Measurements from ENCODE around the gene SIRPG.

Gene SIRPG

DNA sequence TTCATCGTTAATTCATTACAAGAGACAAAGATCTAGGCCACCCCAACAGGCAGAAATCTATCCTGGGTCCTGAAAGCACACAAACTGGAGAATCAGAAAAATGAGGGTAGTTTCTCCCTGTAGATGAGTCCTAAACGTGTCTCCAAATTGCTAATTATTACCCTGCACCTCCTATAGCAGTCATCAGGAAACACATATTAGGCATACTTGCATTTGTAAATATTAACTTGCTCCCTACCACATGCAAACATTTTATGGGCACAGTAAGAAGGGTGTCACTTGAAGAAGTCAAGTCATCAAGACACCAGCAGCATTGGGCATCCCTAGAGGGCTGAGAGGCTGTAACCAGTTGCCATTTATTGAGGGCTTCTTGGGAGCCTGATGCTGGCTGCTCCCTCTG lies 19.8 kb downstream of the SIRPG start:
- DNase-seq (ENCODE audit: extremely low read depth, low read depth) = no peak
- TF ChIP-seq, protein P1, sequence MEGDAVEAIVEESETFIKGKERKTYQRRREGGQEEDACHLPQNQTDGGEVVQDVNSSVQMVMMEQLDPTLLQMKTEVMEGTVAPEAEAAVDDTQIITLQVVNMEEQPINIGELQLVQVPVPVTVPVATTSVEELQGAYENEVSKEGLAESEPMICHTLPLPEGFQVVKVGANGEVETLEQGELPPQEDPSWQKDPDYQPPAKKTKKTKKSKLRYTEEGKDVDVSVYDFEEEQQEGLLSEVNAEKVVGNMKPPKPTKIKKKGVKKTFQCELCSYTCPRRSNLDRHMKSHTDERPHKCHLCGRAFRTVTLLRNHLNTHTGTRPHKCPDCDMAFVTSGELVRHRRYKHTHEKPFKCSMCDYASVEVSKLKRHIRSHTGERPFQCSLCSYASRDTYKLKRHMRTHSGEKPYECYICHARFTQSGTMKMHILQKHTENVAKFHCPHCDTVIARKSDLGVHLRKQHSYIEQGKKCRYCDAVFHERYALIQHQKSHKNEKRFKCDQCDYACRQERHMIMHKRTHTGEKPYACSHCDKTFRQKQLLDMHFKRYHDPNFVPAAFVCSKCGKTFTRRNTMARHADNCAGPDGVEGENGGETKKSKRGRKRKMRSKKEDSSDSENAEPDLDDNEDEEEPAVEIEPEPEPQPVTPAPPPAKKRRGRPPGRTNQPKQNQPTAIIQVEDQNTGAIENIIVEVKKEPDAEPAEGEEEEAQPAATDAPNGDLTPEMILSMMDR (IDR thresholded peaks at IDR 0.05; ENCODE audit: low read depth, low read length, missing control alignments) = no peak

DNA sequence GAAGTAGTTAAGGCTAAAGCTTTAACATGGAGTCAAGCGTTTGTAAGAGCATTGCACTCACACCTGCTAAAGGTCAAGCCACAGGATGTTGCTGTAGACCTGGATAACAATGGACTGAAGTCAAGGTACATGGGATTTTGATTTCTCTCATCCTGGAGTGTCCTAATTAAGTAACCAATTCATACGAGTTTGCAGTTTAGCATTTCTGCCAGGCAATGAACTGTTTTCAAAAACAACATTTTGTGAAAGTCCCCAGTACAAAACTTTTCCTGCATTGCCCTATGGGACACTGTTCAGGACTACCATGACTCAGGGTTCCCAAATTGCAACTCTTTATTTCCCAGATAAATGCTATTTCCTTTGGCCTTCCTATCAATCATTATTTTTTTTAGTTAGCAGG lies 20.4 kb downstream of the SIRPG start:
- TF ChIP-seq, protein P1 (IDR thresholded peaks at IDR 0.05; ENCODE audit: low read depth, low read length, missing control alignments) = no peak
- no peak overlapping the region for H3K4me3 ChIP-seq (replicated peaks; ENCODE audit: low read depth, low read length)
- no peak for DNase-seq (ENCODE audit: extremely low read depth, low read depth)

More for the DNA sequence above, 19.8 kb downstream of the SIRPG start:
- H3K4me3 ChIP-seq (replicated peaks; ENCODE audit: low read depth, low read length) = no peak overlapping the region

DNA sequence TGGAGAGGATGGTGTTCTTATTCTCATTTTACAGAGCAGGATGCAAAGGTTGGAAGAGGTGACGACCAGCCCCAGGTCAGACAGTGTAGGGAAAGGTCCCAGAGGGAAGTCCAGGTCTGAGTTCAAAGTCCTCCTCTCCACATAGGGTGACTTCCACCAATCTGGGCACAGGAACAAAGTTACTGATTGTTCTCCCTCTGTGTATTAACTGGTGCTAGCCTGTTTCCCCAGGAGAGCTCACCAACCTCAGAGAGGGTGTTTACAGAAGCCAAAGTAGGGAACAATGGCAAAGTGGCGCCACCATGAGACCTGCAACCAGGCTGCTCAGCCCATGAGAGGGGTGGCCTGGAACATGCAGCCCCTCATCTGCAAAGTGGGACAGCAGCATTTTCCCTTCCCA lies 21.0 kb downstream of the SIRPG start:
- TF ChIP-seq, protein P1 (IDR thresholded peaks at IDR 0.05; ENCODE audit: low read depth, low read length, missing control alignments) = no peak
- no peak overlapping the region for H3K4me3 ChIP-seq (replicated peaks; ENCODE audit: low read depth, low read length)
- no peak for DNase-seq (ENCODE audit: extremely low read depth, low read depth)

DNA sequence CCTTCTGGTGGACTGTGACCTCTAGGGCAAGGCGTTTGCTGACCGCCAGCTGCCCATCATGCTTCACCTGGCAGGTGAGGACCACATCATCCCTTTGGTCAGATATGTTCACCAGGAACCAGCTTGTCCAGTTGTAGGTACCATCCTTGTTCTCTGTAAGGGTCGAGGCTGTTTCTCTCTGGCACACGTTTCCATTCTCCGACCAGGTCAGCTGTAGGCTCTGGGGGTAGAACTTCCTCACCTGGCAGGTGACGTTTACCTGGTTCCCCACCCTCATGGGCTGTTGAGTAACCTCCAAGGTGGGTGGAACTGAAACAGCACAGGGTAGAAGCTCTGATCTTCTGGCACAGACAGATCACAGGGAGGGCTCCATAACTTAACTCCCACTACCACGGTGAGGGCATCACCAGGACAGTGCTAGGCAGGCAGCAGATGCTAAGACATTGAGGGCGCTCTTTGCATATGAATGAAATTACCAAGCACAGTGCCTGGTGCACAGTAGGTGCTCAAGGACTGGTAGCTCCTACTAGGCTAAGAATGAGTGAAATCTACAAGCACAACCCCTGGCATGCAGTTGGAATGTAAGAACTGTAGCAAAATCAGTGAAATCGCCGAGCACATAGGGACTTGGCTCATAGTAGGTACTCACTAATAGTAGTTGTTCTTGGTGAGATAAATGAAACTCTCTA lies 22.1 kb downstream of the SIRPG start:
- H3K4me3 ChIP-seq (replicated peaks; ENCODE audit: low read depth, low read length) = no peak overlapping the region
- TF ChIP-seq, protein P1 (IDR thresholded peaks at IDR 0.05; ENCODE audit: low read depth, low read length, missing control alignments) = no peak
- no peak for DNase-seq (ENCODE audit: extremely low read depth, low read depth)

DNA sequence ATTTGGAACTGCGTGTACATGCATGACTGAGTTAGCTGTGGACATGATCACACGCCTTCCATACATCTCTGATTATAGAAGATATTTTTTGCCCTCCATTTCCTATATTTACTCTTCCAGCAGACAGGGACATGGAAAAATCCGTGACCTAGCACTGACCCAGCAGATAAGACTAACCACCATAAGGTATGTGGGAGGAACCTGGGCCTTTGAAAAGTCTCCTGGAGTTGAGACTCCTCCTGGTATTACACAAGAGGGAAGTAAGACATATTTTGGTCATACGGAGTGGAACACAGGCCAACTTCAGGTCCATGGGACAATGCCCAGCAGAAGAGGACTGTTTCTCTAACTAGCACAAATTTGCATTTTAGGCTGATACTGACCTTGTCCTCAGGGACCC lies 24.0 kb downstream of the SIRPG start:
- no peak overlapping the region for H3K4me3 ChIP-seq (replicated peaks; ENCODE audit: low read depth, low read length)
- TF ChIP-seq, protein P1 (IDR thresholded peaks at IDR 0.05; ENCODE audit: low read depth, low read length, missing control alignments) = no peak
- DNase-seq (ENCODE audit: extremely low read depth, low read depth) = no peak

DNA sequence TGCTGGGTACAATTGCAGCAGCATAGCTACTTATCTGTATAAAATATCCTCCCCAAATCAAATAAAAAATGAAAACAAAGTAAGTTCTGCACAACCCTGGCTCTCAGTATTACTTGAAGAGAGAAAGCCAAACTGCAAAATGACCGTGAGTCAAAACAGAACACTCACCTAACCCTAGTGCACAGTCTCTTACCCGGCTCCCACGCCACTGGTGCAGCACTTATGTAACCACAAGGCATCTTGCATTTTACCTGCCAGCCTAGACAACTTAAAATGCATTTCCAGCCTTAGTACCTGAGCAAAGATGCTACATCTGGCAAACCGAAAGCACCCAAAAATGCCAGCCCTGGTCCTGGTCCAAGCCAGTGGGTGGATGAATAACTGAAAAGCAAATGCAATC lies 25.4 kb downstream of the SIRPG start:
- TF ChIP-seq, protein P1 (IDR thresholded peaks at IDR 0.05; ENCODE audit: low read depth, low read length, missing control alignments) = no peak

More for the DNA sequence above, 25.4 kb downstream of the SIRPG start:
- DNase-seq (ENCODE audit: extremely low read depth, low read depth) = no peak
- H3K4me3 ChIP-seq (replicated peaks; ENCODE audit: low read depth, low read length) = no peak overlapping the region

Measured in HFF-Myc (cell line).